ENCODE data around the gene MEST.

GRCh38 chr7:130461272-130461671 lies 30.6 kb upstream of the MEST start:
- TF ChIP-seq, protein P1, sequence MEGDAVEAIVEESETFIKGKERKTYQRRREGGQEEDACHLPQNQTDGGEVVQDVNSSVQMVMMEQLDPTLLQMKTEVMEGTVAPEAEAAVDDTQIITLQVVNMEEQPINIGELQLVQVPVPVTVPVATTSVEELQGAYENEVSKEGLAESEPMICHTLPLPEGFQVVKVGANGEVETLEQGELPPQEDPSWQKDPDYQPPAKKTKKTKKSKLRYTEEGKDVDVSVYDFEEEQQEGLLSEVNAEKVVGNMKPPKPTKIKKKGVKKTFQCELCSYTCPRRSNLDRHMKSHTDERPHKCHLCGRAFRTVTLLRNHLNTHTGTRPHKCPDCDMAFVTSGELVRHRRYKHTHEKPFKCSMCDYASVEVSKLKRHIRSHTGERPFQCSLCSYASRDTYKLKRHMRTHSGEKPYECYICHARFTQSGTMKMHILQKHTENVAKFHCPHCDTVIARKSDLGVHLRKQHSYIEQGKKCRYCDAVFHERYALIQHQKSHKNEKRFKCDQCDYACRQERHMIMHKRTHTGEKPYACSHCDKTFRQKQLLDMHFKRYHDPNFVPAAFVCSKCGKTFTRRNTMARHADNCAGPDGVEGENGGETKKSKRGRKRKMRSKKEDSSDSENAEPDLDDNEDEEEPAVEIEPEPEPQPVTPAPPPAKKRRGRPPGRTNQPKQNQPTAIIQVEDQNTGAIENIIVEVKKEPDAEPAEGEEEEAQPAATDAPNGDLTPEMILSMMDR (IDR thresholded peaks at IDR 0.05), result no peak
- TF ChIP-seq POLR2AphosphoS5 (IDR thresholded peaks at IDR 0.05; ENCODE audit: low read depth, low read length) (no peak), SIN3A (IDR thresholded peaks at IDR 0.05; ENCODE audit: borderline replicate concordance, insufficient read depth, low read depth, low read length) (no peak), TCF7L2 (IDR thresholded peaks at IDR 0.05; ENCODE audit: low read depth, low read length) (no peak)
- TF ChIP-seq, protein P2, sequence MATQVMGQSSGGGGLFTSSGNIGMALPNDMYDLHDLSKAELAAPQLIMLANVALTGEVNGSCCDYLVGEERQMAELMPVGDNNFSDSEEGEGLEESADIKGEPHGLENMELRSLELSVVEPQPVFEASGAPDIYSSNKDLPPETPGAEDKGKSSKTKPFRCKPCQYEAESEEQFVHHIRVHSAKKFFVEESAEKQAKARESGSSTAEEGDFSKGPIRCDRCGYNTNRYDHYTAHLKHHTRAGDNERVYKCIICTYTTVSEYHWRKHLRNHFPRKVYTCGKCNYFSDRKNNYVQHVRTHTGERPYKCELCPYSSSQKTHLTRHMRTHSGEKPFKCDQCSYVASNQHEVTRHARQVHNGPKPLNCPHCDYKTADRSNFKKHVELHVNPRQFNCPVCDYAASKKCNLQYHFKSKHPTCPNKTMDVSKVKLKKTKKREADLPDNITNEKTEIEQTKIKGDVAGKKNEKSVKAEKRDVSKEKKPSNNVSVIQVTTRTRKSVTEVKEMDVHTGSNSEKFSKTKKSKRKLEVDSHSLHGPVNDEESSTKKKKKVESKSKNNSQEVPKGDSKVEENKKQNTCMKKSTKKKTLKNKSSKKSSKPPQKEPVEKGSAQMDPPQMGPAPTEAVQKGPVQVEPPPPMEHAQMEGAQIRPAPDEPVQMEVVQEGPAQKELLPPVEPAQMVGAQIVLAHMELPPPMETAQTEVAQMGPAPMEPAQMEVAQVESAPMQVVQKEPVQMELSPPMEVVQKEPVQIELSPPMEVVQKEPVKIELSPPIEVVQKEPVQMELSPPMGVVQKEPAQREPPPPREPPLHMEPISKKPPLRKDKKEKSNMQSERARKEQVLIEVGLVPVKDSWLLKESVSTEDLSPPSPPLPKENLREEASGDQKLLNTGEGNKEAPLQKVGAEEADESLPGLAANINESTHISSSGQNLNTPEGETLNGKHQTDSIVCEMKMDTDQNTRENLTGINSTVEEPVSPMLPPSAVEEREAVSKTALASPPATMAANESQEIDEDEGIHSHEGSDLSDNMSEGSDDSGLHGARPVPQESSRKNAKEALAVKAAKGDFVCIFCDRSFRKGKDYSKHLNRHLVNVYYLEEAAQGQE (IDR thresholded peaks at IDR 0.05; ENCODE audit: insufficient read depth in 1 of 2, low read depth in 2 of 2, low read length in 1 of 2), result no peak
